ENCODE measurements around the gene BAZ1B.
"Not testable (repeated sequence)": the region's sequence is repeated elsewhere in the genome, so short reads cannot be mapped to it uniquely, and the experiment has no call there.

The BAZ1B gene

DNA sequence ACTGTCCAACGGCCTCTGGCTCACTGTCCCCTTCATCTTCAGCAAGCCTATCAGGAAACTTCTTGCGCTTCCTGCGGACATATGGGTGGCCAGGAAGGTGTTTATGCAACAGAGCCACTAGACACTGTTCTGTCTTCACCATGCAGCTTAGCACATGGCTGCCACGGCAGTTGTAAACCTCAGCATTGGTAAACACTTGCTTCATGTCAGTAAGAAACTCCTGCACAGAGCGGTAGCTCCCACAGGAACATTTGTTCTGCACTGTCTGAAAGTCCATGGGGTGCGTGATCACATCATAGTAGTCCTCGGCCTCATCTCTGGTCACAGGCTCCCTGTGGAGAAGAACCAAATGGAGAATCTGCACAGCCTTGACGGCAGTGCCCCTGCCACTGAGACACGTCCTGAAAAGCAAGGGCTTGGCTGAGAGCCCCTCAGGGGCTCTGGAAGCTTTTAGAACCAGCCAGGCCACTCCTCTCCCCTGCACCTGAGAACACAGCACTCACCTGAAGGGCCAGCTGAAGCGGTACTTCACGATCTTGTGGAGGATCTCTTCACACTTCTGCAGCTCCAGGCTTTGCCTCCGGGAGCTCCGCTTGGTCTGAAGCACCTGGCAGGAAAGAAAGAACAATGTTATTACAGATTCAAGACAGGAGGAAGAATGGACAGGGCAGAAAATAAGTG, 79.7 kb downstream of the BAZ1B start:
- DNase-seq: no peak

GRCh38 chr7:73439410-73439704, 82.7 kb downstream of the BAZ1B start:
- no peak for DNase-seq

- no peak for DNase-seq
These were observed 83.3 kb downstream of the BAZ1B start for GRCh38 chr7:73438547-73439409.

DNA sequence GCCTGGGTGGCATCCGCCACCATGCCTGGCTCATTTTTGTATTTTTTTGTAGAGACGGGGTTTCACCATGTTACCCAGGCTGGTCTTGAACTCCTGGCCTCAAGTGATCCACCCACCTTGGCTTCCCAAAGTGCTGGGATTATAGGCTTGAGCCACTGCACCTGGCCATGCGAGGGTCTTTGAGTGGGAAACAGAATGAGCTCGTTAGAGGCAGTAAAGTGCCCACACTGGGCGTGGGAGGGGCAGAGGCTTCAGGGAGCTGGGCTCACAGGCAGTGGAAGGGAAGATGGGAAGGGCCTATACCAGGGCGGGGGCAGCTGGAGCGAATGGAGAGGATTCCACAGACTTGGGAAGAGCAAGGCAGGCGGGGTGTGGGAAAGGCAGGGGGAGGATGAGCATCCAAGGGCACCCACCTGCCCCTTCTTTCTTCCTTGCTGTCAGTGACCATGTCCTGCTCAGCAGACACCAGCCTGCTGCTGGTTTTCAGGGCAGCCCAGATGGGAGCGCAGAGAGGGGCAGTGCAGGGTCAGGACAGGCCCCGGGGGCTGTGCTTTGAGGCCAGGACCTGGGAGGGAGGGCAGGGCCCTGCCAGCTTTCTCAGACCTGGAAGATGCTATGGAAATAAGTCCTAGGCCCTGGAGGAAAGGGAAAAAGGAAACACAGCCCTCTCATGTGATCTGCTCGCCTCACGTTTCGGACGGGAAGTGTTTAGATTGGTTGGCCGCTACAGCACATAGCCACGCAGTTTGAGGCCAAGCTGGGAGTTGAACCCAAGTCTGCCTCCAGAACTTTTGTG, 84.3 kb downstream of the BAZ1B start:
- DNase-seq: no peak

DNA sequence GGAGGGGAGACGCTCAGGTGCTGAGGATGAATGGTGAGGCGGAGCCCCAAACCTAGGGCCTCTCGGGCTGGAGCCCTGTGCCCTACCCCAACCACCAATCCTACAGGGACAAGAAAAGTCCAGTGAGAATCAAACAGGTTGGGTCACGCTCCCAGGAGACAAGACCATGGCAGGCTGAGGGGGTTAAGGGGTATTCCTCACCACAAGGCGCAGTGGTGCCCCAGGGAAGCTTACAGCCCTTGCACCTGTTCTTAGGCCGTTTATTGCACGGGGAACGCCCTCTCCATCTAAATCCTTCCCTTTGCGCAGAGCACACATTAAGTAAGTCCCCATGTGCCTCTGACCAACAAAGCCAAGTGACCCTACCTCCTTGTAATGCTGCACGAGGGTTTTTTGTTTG, 85.0 kb downstream of the BAZ1B start:
- DNase-seq: no peak

GRCh38 chr7:73436031-73436929, 85.8 kb downstream of the BAZ1B start:
- DNase-seq: no peak

DNA sequence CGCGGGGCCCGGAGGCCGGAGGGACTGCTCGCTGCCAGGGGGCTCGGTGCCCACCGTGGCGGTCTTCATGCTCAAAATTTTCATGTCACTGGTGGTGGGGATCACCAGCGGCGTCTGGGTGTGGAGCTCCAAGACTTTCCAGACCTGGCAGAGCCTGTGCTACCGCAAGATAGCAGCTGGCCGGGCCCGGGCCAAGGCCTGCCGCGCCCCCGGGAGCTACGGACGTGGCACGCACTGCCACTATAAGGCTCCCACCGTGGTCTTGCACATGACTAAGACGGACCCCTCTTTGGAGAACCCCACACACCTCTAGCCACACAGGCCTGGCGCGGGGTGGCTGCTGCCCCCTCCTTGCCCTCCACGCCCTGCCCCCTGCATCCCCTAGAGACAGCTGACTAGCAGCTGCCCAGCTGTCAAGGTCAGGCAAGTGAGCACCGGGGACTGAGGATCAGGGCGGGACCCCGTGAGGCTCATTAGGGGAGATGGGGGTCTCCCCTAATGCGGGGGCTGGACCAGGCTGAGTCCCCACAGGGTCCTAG, 86.6 kb downstream of the BAZ1B start:
- DNase-seq: no peak

DNA sequence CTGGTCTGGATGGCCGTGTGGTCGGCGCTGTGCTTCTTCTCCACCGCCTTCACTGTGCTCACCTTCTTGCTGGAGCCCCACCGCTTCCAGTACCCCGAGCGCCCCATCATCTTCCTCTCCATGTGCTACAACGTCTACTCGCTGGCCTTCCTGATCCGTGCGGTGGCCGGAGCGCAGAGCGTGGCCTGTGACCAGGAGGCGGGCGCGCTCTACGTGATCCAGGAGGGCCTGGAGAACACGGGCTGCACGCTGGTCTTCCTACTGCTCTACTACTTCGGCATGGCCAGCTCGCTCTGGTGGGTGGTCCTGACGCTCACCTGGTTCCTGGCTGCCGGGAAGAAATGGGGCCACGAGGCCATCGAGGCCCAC, 87.4 kb downstream of the BAZ1B start:
- DNase-seq: no peak

- DNase-seq: no peak
These were observed 88.0 kb downstream of the BAZ1B start for GRCh38 chr7:73433924-73434700.

DNA sequence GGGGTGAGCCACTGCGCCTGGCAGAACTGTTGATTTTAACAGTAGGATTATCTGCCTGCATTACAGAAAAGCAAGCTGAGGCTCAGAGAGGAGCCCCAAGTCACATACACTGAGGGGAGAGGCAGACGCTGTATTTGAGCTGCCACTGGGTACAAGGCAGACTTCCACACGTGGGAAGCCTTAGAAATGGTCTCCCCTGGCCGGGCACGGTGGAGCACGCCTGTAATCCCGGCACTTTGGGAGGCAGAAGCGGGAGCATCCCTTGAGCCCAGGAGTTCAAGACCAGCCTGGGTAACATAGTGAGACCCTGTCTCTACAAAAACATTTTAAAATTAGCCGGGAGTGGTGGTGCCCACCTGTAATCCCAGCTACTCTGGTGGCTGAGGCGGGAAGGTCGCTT, 89.4 kb downstream of the BAZ1B start:
- no peak for DNase-seq

- DNase-seq: no peak
These were observed 90.9 kb downstream of the BAZ1B start for GRCh38 chr7:73431041-73431835.

DNA sequence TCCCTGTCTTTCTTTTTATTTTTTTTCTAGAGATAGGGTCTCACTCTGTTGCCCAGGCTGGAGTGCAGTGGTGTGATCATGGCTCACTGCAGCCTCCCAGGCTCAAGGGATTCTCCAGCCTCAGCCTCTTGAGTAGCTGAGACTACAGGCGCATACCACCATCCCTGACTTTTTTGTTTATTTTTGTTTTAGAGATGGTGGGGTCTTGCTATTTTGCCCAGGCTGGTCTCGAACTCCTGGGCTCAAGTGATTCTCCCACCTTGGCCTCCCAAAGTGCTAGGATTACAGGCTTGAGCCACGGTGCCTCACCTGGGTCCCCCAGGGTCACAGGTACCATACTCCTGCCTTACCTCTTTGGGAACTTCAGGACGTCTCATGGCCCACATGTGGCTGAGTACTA, 91.6 kb downstream of the BAZ1B start:
- not testable (repeated sequence) for DNase-seq

DNA sequence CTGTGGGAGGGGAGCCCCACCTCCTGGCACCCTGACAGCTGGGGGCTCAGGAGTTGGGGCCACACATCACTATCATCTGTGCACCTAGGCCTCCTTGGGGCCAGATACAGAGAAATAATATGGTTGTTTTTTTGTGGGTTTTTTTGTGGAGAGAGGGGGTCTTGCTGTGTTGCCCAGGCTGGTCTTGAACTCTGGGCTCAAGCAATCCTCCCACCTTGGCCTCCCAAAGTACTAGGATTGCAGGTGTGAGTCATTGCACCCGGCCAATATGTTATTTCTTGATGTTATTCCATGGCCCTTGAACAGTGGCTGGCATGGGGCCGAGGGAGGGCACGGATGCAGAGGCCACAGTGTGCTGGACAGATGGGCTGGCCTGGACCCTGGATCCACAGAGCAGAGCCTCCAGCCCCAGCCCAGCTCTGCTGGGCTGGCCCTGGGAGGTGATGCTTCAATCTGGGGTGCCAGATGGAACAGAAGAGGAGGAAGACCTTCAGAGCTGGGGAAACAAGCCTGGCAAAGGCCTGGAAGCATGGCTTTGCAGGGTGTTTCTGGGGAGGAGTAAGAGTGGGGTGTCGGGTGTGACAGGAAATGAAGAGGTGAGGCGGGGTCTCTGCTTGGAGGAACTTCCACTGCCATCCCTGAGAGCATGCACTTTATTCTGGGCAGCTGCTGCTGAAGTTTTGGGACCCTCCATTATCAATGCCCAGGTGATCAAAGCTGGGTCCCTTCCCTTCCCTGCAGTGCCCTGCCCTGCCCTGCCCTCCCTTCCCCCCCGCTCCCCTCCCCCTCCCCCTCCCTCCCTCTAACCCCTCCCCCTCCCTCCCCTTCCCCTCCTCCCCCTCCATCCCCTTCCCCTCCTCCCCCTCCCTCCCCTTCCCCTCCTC, 92.2 kb downstream of the BAZ1B start:
- no peak for DNase-seq

DNA sequence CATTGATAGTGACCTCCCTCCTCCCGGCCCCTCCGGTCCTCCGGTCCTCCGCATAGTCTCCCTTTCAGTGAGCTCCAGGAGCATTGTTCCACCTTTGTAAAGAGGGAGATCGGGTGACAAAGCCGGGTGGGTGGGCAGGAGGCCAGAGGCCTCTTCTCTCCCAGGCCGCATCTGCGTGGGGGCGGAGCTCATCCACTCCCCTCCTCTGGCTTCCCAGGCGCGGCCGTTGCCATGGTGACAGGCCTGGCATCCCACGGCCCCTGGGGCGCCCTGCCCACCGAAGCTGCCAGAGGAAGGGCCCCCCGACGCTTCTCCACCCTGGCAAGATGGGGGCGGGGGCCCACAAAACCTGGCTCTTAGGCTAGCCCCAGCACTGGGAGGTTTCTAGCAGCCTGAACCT, 92.9 kb downstream of the BAZ1B start:
- DNase-seq: no peak

GRCh38 chr7:73427902-73428787, 93.9 kb downstream of the BAZ1B start:
- no peak for DNase-seq

- no peak for DNase-seq
These were observed 96.1 kb downstream of the BAZ1B start for GRCh38 chr7:73426016-73426415.

DNA sequence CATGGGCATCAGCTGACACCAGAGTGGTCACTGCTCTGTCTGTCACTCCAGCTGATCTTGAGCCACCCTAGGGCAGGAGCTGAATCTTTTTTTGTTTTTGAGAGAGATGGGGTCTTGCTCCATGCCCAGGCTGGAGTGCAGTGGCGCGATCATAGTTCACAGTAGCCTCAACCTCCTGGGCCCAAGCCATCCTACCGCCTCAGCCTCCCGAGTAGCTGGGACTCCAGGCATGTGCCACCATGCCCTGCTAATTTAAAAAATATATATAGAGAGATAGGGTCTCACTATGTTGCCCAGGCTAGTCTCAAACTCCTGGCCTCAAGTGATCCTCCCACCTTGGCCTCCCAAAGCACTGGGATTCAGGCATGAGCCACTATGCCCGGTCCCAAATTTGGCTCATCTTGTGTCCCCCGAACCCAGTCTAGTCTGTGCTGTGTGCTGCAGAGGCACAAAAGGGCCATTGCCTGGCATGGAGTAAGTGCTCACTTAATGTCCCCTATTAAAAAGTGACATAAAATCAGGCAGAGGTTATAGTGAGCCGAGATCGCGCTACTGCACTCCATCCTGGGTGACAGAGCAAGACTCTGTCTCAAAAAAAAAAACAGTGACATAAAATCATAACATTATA, 96.6 kb downstream of the BAZ1B start:
- DNase-seq: no peak

DNA sequence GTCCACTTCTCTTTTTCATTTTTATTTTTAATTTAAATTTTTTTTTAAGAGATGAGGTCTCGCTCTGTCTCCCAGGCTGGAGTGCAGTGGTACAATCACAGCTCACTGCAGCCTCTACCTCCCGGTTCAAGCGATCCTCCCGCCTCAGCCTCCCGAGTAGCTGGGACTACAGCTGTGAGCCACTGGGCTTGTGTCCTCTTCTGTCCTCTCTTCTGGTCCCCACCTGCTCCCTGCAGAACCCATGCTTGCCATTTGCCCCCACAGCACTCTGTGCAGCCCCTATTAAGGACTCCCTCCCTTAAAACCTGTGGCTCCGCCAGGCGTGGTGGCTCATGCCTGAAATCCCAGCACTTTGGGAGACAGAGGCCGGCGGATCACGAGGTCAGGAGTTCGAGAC, 97.6 kb downstream of the BAZ1B start:
- no peak for DNase-seq
